ENCODE data around the gene NTRK2.

Gene NTRK2

DNA sequence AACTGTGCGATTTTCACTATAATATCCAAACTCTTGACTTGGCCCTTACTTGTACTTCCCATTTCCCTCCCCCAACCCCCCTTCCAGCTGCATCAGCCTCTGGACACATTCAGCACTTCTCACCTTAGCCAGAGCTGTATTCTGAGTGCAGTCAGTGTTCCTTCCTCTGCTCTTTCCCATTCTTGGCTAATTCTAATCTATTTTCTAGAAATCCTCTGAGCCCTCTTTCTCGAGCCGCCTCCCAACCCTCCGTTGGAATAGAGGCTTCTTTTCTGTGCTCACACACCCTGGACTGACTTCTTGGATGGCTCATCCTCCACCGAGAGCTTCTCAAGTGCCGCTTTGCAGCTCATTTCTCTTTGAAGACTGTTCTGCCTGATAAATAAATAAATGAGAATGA lies 188.8 kb downstream of the NTRK2 start:
- H3K27me3 Mint-ChIP-seq, result peaks cover 3% of the 10 kb centered on the region

DNA sequence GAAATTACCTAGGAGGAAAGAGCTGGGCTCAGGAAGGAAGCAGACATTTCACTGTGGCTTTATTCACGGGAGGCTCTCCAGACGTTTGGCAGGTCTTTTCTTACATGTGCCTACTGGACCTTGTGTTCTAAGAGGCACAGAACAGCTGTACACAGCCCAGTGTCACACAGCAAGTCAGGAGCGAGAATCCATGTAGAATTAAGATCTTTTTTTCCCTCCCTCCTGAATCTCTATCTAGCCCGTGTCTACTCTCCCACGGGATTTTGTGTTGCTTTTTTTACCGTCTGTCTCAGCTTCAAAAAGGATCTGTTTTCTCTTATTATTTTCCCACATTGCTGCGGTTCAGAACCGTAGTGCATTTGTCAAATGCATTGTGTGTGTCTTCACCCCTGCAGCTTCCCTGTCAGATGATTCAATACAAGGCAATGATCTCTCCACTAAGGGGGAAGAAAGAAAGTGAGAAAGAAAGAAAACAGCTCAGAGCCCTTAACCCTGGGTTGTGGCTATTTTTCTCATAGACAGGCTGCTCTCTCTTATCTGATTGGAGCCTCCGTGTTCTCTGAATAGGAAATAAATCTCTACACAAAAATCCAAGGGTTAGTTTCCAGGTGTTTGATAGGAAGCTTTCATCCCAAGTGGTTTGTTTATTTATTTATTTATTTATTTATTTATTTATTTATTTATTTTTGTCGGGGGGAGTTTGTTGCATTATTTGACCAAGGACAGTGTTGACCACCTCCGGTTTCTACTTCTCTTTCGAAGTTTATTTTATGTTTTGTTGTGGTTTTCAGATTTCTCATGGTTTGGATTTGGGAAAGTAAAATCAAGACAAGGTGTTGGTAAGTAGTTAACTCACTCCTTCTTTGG lies 191.0 kb downstream of the NTRK2 start:
- Mint-ChIP-seq H3K36me3 (no peaks in the 10 kb centered on the region), H3K27ac (no peak overlapping the region), H3K9me3 (no peaks in the 10 kb centered on the region), H3K4me1 (no peaks in the 10 kb centered on the region), H3K27me3 (peaks cover 3% of the 10 kb centered on the region), H3K4me3 (no peak overlapping the region)
- no peak for ATAC-seq (ENCODE audit: low read depth)
- DNase-seq (ENCODE audit: low spot score in 2 of 2), result no peak

More for the DNA sequence above, 188.8 kb downstream of the NTRK2 start:
- Mint-ChIP-seq H3K9me3 (no peaks in the 10 kb centered on the region), H3K4me3 (no peak overlapping the region), H3K4me1 (no peaks in the 10 kb centered on the region), H3K36me3 (no peaks in the 10 kb centered on the region), H3K27ac (no peak overlapping the region)
- DNase-seq (ENCODE audit: low spot score in 2 of 2) (no peak), ATAC-seq (ENCODE audit: low read depth) (no peak)

DNA sequence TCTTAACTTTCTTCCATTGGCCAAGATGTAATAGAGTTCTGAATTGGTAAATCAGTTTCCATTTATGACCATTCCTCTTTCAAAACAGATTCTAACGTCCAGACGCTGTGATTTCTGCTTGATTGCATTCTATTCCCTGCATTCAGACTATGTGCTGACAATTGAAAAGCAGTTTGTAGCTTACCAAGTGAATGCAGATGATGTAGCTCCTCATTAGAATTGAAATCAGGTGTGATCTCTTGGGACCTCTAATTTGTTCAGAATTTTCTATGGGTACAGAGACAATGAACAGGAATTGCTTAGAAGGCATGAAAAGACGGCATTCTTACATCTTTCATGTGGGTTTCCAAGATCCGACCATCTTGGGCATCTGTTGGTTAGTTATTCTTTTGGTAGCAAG lies 191.9 kb downstream of the NTRK2 start:
- ATAC-seq (ENCODE audit: low read depth) (no peak), DNase-seq (ENCODE audit: low spot score in 2 of 2) (no peak)
- Mint-ChIP-seq H3K9me3 (no peaks in the 10 kb centered on the region), H3K36me3 (no peaks in the 10 kb centered on the region), H3K4me1 (no peaks in the 10 kb centered on the region), H3K27me3 (peaks cover 3% of the 10 kb centered on the region), H3K27ac (no peak overlapping the region), H3K4me3 (no peak overlapping the region)

DNA sequence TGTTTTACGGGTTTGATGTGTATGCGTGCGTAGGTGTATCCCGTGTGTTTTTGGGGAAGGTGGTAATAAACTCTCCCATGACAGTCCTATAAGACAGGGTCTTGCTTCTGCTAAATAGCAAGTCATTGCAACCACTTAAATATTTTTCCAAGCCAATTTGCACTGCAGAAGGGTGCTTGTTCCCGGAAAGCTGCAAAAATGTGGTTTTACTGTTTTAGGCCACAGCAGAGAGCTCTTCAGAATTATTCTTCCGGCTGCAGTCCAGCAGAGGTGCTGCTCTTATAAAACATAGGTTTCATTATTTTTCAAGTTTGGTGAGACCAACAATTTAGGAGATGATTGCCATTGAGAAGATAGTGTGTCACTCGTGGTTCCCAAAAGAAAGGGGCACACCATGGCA lies 192.8 kb downstream of the NTRK2 start:
- ATAC-seq (ENCODE audit: low read depth) (no peak), DNase-seq (ENCODE audit: low spot score in 2 of 2) (no peak)
- peaks cover 3% of the 10 kb centered on the region for H3K27me3 Mint-ChIP-seq
- no peak overlapping the region for H3K4me3 Mint-ChIP-seq
- H3K36me3 Mint-ChIP-seq, result no peaks in the 10 kb centered on the region
- H3K9me3 Mint-ChIP-seq, result no peaks in the 10 kb centered on the region
- no peak overlapping the region for H3K27ac Mint-ChIP-seq
- no peaks in the 10 kb centered on the region for H3K4me1 Mint-ChIP-seq

DNA sequence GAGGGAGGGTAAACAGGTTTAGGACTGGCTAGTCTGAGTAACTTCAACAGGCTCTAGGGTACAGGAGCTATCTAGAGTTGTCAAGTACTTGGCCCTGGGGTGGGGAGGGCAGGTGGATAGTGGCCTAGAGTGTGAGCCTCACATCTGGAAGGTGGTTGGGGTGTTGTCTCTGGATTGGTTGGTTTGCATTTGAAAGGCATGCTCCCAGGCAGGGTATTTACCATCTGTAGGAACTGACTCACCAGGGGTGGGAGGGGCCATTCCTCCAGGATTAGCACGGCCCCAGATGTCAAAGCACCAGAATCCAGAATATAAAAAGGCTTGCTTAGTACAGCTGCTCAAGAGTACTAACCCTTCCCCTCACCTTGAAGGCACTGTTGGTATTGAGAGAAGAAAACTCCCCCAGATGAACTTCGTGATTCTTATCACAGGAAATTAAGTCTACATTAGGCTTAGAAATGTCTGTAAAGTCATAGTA lies 193.3 kb downstream of the NTRK2 start:
- Mint-ChIP-seq H3K4me3 (no peak overlapping the region), H3K9me3 (no peaks in the 10 kb centered on the region), H3K36me3 (no peaks in the 10 kb centered on the region), H3K4me1 (no peaks in the 10 kb centered on the region), H3K27ac (no peak overlapping the region), H3K27me3 (peaks cover 3% of the 10 kb centered on the region)
- ATAC-seq (ENCODE audit: low read depth) (no peak), DNase-seq (ENCODE audit: low spot score in 2 of 2) (no peak)

DNA sequence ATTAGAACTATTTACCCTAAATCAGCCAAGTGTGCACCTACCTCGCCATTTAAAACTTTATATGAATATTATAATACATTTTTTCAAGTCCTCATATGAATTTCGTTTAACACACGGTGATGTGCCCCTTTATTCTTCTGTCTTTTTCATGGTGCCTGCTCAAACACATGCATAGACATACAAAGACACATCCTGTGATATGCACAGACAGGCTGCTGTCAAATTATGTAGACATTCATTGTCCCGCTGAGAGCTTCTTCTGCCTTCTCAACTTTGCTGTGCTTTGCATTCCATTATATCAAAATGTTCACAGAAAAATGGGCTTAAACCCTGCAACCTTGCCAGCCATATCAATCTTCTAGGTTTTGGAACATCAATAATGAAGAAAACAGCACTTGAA lies 193.8 kb downstream of the NTRK2 start:
- Mint-ChIP-seq H3K27me3 (peaks cover 3% of the 10 kb centered on the region), H3K36me3 (no peaks in the 10 kb centered on the region), H3K9me3 (no peaks in the 10 kb centered on the region), H3K4me1 (no peaks in the 10 kb centered on the region), H3K27ac (no peak overlapping the region), H3K4me3 (no peak overlapping the region)
- DNase-seq (ENCODE audit: low spot score in 2 of 2), result no peak
- no peak for ATAC-seq (ENCODE audit: low read depth)

DNA sequence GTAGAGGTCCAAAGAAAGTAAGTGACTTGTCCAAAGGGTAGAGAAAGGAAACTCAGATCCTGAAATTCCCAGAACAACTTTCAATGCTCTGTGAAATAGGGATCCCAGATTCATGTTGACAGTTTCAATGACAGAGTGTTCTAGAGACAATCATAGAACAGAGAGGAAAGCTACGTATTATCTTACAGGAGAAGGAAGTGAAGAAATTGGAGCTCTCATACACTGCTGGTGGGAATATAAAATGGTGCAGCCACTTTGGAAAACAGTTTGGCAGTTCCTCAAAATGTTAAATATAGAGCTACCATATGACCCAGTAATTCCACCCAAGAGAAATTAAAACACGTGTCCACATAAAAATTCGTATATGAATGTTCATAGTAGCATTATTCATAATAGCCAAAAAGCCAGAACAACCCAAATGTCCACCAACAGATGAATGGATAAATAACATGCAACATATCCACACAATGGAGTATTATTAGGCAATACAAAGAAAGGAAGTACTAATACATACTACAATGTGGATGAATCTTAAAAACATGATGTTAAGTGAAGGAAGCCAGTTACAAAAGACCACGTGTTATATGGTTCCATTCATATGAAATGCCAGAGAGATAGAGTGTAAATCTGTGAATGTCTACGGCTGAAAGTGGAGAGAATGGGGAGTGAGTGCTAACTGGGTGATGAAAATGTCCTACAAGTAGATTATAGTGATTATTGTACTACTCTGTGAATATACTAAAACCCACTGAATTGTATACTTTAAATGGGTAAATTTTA lies 197.1 kb downstream of the NTRK2 start:
- no peaks in the 10 kb centered on the region for H3K27me3 Mint-ChIP-seq
- no peaks in the 10 kb centered on the region for H3K4me1 Mint-ChIP-seq
- no peak for ATAC-seq (ENCODE audit: low read depth)
- peaks cover 2% of the 10 kb centered on the region for H3K9me3 Mint-ChIP-seq
- no peaks in the 10 kb centered on the region for H3K36me3 Mint-ChIP-seq
- H3K4me3 Mint-ChIP-seq, result no peak overlapping the region
- H3K27ac Mint-ChIP-seq, result no peak overlapping the region
- no peak for DNase-seq (ENCODE audit: low spot score in 2 of 2)

DNA sequence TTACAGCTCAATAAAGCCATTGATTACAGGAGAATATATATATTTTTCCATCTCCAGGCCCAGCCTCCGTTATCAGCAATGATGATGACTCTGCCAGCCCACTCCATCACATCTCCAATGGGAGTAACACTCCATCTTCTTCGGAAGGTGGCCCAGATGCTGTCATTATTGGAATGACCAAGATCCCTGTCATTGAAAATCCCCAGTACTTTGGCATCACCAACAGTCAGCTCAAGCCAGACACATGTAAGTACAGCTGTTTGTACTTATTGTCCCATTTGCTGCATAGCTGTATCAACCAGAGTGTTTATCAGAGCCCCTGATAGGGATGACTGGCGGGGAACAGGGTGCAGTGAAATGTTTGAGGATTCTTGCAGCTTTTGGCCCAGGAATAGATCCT lies 197.7 kb downstream of the NTRK2 start:
- H3K4me3 Mint-ChIP-seq, result no peak overlapping the region
- peaks cover 2% of the 10 kb centered on the region for H3K9me3 Mint-ChIP-seq
- no peaks in the 10 kb centered on the region for H3K27me3 Mint-ChIP-seq
- no peak overlapping the region for H3K27ac Mint-ChIP-seq
- H3K4me1 Mint-ChIP-seq, result no peaks in the 10 kb centered on the region
- ATAC-seq (ENCODE audit: low read depth) (no peak), DNase-seq (ENCODE audit: low spot score in 2 of 2) (no peak)
- H3K36me3 Mint-ChIP-seq, result no peaks in the 10 kb centered on the region

DNA sequence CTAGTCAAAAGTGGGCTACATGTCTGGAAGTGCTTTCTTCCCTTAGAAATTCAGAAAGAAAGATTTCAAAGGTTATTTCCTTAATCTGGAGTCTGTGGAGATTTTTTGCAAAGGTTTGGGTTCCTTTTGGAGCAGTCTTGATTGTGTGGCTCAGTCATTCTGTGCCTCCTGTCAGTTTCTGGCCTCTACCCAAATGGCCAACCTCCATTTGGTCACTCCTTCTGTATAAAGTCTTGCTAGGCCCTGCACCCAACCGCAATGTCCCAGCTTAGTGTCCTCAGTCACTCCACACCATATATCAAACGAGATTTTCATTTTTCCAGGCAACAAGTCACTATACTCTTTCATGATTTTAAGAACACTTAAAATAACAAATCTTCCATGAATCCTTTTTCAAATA lies 199.6 kb downstream of the NTRK2 start:
- no peak overlapping the region for H3K4me3 Mint-ChIP-seq
- no peak for DNase-seq (ENCODE audit: low spot score in 2 of 2)
- H3K27me3 Mint-ChIP-seq, result no peaks in the 10 kb centered on the region
- H3K9me3 Mint-ChIP-seq, result peaks cover 2% of the 10 kb centered on the region
- no peak overlapping the region for H3K27ac Mint-ChIP-seq
- H3K36me3 Mint-ChIP-seq, result no peaks in the 10 kb centered on the region
- no peaks in the 10 kb centered on the region for H3K4me1 Mint-ChIP-seq
- ATAC-seq (ENCODE audit: low read depth), result no peak

DNA sequence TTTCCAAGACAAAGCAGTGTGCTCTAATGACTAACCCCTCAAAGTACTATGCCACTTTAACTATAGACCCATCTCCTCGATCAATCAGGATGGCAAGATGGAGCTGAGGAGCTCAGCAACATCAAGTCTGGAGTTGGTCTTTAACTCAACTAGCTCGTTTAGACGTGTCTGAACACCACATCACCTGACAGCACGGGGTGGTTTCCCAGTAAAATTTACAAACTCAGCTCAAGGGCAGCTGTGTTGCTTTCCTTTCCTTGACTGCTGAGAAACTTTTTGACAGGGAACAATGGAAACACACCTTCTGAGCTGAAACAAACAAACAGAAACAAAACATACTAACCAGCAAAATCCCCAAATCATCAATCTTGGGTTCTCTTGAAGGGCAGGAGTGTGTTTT lies 202.5 kb downstream of the NTRK2 start:
- Mint-ChIP-seq H3K4me3 (no peak overlapping the region), H3K27me3 (no peaks in the 10 kb centered on the region), H3K36me3 (no peaks in the 10 kb centered on the region), H3K27ac (no peak overlapping the region), H3K4me1 (peaks cover 4% of the 10 kb centered on the region), H3K9me3 (peaks cover 2% of the 10 kb centered on the region)
- DNase-seq (ENCODE audit: low spot score in 2 of 2), result no peak
- no peak for ATAC-seq (ENCODE audit: low read depth)

DNA sequence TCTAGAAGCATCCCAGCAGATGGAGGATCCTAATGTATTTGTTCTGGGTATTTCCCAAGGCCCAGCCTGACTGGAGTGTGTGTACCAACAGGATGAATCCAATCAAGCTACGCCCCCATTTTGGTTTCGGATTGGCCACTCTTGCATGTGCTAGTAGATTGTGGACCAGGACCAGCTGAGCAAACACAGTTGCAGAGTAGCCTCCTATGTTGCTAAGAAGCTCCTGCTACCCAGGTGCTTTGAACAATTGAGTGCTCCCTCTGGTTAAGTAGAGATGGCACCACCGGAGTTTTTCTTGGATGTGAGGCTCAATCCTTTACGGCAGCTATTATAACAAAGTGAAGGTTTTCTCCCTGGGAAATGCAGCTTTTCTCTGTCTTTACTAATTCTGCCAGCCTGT lies 204.5 kb downstream of the NTRK2 start:
- H3K27ac Mint-ChIP-seq, result no peak overlapping the region
- no peaks in the 10 kb centered on the region for H3K36me3 Mint-ChIP-seq
- H3K9me3 Mint-ChIP-seq, result no peaks in the 10 kb centered on the region
- H3K4me3 Mint-ChIP-seq, result no peak overlapping the region
- DNase-seq (ENCODE audit: low spot score in 2 of 2) (no peak), ATAC-seq (ENCODE audit: low read depth) (no peak)
- peaks cover 4% of the 10 kb centered on the region for H3K4me1 Mint-ChIP-seq
- H3K27me3 Mint-ChIP-seq, result peaks cover 1% of the 10 kb centered on the region

DNA sequence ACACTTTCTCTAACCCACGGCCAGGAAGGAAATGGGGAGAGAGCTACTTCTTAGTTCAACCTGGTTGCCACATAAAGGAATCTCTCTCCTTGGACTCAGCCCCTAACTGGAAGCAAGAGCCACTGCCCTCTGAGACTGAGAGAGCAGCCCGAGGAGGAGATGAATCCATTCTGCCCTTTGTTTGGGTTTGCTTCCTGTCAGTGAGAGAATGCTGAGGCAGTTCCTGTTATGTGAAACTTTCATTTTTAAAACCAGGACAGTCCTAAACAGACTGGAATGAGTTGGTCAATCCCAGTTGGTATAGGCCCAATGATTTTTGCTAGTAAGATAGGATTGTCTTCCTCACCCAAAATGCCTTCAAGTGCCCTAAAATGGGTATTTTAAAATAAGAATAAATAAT lies 205.1 kb downstream of the NTRK2 start:
- Mint-ChIP-seq H3K36me3 (no peaks in the 10 kb centered on the region), H3K4me3 (no peak overlapping the region), H3K9me3 (no peaks in the 10 kb centered on the region), H3K27ac (no peak overlapping the region), H3K27me3 (peaks cover 1% of the 10 kb centered on the region), H3K4me1 (peaks cover 4% of the 10 kb centered on the region)
- ATAC-seq (ENCODE audit: low read depth) (no peak), DNase-seq (ENCODE audit: low spot score in 2 of 2) (no peak)

DNA sequence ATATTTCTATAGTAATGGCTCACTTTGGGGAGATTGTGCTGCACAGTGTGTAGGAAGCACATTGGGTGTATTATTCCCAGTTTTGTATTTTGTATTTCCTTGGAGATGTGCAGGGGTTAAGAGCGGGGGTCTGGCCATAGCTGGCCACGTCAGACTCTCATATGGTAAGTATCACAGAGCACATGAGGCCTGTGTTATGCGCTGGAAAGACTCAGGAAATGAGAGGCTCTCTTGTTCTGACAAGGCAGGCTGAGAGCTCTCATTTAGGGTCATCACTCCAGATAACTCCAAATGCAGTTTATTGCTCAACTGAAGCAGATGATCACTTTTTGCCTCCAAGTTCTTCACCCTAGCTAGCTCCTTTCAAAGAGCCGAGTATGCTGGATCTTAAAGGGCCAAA lies 205.7 kb downstream of the NTRK2 start:
- no peaks in the 10 kb centered on the region for H3K9me3 Mint-ChIP-seq
- H3K27ac Mint-ChIP-seq, result no peak overlapping the region
- H3K4me3 Mint-ChIP-seq, result no peak overlapping the region
- no peak for ATAC-seq (ENCODE audit: low read depth)
- H3K27me3 Mint-ChIP-seq, result peaks cover 1% of the 10 kb centered on the region
- H3K36me3 Mint-ChIP-seq, result no peaks in the 10 kb centered on the region
- H3K4me1 Mint-ChIP-seq, result peaks cover 4% of the 10 kb centered on the region
- DNase-seq (ENCODE audit: low spot score in 2 of 2), result no peak

DNA sequence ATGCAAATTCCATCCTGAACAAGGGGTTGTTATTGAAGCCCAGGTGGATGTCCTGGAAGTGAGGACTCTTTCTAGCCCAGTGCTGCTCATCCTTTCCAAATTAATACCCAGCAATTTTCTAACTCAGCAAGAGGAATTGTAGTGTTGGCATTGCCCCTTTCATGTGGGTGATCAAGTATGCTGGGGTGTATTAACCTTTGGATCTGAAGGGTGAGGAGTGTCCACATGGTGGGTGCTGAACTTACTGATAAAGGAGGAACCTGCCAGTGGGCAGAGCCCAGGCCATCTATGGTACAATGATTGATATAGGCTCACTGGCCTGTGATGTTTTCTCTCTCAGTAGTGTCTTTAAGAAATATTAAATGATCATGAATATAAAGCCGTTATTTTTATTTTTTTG lies 210.1 kb downstream of the NTRK2 start:
- ATAC-seq (ENCODE audit: low read depth), result no peak
- Mint-ChIP-seq H3K27ac (no peak overlapping the region), H3K27me3 (peaks cover 1% of the 10 kb centered on the region), H3K36me3 (no peaks in the 10 kb centered on the region), H3K9me3 (no peaks in the 10 kb centered on the region), H3K4me3 (no peak overlapping the region), H3K4me1 (no peaks in the 10 kb centered on the region)
- no peak for DNase-seq (ENCODE audit: low spot score in 2 of 2)
